ENCODE measurements around the gene ZRANB1.

The ZRANB1 gene

DNA sequence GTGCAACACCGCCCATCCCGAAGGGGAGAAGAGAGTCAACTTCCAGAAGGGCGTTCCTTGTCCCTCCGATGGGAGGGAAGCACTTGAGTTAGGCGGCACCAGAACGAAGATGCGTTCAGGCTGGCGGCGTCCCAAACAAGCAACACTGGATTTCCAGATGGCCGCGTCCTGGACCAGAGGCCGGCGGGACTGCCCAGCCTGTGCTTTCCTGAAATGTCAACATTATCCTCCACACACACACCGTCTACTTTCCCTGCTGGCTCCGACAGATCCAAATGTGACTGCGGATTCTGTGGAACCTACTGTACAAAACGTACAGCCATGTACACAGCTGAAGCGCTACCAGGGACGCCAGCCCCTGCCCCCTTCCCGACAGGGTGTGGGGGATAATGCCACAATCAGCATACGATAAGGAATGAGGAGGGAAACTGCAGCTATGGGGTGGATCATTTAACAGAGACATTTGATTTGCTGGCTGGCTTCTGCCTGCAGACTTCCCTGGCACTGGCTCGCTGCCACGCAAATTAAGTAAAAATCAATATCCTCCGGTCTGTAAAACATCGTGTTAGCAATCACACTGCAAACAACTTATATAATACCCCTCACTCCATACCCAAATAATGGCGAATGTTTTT, 82.1 kb downstream of the ZRANB1 start:
- DNase-seq: no peak

DNA sequence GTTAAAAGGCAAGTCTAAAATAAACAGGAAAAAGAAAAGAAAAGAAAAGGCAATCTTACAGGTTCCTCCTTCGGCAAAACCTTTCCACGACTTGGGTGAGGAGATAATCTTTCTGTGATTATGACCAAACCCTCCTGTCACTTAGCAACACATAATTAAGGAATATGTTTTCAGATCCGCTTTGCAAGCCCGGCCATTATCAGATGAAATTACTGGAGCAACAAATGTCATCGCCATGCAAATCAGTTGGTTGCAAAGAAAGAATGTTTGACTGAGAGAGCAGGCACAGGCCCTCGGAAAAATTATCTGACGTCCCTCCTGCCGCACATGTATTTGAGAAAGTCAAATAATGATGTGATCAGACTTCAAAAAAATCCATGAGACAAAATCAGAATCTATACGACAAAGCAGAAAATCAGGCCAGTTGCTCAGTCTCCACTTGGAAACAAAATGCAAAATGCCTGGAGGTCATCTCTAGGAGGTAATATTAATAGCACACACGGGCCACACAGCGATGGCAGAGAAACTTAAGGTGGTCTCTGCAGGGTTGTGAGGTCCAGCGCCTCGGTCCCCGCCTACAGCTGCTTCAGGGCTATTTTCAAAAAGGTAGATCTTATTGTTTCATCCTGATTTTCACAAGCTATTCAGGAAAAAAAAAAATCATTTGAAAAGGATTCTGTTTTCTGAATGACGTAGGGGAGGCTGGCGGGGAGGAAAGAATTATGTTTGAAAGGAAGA, 82.7 kb downstream of the ZRANB1 start:
- DNase-seq: no peak

DNA sequence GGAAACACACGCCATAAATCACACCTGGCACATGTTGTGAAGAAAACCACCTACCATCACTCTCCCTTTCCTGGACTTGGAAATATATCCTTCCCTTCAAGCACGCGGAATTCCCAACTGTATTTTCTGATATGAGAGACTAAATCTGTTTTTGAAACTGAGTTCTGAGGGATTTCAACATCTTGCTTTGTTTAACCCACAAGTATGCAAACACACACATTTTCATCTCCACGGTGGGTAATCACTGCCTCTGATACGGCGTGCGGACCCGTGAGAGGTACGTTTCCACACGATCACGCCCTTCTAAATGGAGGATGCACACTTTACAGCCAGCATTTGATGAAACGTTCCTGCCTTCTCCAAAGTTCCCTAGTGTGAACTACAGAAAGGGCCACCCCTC, 83.4 kb downstream of the ZRANB1 start:
- no peak for DNase-seq

DNA sequence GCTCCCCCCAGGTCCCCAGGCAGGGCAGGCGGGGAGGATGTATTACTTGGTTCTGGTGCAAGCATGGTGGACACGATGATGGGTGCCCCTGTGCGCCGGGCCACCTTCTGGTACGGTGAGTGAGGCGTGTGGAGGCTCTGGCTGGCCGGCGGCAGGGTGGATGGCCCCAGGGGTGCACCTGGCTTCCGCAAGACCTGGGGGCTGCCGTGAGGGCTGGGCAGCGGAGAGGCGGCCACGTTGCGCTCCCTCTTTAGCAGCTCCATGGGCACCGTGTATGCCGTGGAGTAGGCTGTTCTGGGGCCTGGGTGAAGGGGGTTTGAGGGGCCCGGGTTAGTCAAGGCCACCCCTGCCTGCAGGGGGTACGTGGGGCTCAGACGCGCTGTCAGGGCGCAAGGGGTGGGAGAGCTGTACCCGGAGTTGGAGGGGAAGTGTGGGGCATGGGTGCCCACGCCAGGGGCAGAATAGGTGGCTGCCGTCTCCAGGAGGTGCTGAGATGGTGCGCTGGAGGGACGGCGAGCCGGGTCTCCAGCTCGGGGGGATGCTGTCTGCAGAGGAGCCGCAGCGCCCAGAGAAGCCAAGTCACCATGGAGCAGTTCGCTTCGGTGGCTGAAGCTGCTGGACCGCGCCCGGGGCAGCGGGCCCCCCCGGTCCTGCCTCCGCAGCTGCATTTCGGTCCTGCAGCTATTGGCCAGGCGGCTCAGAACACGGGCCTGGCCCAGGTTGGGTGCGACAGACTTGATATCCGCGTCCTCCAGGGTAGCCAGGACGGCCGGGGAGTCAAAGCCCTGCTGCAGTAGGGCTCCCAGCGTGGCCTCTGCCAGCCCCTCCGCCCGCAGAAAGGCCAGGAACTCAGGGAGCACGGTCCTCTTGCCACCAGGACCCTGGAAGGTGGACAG, 84.4 kb downstream of the ZRANB1 start:
- no peak for DNase-seq

DNA sequence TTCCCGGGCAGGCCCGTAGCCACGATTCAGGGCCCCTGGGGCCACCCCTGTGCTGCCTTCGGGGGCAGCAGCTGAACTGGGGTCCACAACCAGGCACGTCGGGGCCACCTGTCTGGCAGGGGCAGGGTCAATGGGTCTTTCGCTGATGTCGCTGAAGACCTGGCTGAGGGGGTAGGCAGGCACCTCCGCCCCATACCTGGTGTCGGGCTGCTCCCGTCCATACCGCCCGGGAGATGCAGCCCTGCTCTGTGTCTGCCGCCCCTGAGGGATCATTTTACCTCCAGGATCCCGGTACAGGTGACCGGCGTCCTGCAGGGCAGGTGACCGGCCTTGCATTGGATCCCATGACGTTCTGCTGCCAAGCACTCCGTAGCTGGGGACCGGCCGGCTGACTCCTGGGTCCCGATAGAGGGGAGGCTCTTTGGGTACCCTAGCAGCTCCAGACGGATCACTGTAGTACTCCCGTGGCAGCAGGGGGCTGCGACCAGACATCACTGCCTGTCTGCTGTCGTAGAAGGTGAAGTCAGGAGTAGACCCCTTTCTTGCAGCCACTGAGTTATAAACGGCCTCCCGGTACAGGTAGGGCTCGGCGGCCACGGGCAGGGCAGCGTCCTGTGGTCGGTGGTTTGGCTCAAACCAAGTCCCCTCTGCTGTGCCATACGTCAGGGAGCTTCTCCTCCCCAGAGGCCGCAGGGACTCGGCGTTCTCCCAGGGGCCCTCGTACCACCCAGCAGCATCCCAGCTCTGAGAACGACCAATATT, 85.2 kb downstream of the ZRANB1 start:
- no peak for DNase-seq

DNA sequence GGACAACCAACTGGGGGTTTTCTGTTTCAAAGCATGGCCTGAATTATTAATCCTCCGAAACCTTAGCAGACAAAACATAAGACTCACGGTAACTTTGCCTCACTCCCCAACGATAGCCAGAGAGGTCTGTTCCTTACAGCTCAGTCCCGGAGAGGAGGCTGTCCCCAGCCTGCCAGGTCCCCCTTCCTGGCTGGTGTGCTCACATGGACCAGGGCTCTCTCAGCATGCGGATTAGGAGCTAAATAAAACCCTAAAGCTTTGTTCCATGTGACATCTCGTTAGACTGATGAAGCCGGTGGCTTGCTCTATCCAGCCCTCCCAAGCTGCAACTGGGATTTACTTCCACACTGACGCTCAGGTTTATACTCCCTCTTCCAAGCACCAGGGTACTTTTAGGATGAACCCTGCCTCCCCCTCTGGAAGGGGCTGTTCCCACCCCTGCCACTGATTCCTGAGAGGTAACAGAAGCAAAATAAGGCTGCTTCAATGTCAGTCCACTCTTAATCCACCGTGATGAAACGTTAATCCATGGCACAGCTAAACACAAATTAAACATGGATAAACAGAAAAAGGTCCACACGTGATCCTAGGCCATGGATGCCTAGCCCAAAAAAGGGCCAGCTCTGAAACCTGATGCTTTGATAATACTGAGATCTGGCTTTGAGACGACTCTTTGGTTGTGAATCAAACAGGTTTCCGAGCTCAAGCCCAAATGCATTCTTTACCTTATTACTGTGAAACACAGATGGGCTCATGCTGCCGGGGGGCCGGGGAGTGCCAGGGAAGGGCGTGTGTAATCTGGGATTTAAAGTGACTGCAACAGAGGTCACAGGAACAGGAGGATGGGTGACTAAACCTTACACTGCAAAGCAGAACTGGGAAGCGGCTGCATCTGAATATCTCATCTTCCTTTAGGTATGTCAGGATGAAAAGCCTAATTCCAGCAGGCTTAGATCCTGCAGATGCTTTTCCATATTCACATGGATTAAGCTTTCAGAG, 86.2 kb downstream of the ZRANB1 start:
- peak; percentile 5 for DNase-seq

DNA sequence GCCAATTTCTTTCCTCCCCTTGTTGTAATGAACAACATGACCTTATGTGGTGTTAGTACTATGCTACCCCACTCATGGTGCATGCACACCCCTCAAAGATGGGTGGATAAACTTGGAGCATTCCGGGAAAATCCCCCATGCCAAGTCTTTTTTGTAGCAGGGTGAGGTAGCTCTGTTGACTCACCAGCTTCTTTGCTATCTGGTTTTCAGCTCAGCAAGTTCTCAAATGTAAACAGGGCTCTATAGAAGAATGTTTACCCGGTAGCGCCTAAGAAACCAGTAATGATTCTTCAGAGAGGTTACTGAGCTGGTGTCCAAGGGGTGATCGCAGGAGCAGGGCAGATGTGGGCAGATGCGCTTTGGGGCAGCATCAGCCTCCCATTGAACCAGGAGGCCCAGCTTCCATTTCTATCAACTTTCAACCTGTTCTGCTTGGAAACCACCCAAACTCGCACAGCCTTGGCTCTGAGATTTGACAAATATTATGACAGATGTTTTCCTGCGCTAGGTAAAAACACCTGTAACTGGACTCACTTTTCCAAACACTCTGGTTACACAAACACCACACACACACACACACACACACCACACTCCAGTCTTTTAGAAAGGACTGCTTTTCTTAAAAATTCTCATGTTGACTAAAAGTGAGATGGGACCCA, 87.8 kb downstream of the ZRANB1 start:
- DNase-seq: no peak

DNA sequence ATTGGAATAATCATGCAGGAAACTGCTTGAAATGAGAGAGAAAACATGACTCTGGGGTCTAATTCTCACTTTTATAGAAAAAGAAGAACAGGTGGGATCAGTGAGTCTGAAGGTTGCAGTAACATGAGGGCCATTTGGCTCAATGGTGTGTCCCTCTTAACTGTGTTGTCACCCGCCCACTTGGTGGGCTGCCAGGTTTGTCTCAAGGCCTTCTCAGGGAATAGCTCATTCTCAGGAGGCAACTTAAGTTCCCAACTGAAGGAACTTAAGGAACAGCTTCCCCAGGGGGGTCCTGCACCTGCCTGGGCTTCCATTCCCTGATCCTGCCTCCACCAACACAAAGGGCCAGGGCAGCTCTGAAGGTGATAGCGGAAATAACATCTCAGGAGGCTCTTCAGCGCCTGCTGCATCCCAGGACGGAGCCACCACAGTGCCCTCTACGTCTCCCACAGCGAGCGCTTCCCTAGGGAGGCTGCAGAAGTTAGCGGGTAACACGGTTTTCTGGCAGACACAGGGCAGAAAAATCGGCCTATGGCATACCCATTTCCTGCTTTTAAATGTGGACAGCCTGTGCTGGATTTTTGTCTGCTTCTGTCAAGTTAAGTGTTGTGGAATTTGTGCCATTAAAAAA, 88.8 kb downstream of the ZRANB1 start:
- DNase-seq: no peak

DNA sequence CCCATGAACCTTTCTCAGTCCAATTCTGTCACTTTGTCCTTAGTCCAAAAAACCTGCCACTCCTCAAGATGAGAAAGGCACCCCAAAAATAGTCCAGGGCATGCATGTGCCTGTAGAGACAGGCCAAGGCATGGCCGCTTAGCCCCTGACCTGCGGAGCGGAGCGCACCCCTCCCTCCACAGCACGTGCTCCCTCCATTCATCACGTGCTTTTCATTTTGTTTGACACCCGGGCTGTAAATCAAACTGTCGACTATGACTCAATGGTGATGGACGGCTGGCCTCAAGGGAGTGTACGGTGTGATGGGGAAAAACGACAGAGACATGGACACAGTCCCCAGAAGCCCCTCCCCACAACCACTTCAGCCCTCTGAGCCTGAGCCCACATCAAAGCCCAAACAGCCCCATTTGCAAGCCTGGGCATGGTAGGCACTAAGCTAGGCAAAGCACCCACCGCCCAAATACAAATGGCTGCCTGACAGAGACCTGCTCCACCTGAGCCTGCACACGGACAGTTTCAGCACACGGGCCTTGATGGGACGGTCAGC, 90.6 kb downstream of the ZRANB1 start:
- no peak for DNase-seq

DNA sequence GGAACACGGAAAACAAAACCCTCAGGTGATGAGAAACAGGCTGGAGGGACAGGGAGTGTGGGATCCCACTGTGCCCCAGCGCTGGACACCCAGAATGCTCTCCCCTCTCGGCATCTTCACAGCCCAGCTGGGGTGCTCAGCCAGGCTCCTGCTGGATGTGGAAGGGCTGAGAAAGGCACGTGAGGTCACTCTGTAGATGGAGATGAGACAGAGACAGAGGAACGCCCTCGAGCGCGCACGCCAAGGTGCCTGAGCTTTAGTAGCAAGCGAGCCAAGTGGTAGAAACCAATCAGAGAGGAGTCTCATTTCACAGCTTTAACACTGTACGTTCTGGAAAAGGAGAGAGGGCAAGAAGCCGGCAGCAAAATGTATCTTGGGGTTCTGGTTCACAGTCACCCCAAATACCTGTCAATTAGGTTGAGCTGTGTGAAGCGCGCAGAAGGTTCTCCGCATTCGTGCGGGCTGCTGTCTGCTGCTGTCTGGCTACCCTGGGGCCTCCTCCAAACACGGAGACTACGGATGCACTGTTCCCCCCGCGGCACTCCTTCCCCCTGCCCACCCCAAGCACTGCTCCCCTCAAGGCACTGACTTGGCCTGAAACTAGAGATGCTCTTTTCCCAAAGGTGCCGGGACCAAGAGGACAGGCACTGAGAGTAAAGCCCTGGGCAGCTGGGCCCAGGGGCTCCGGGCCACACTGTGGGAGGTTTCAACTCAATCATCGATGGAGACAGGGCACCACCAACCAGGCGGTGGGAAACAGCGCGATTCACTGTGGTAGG, 91.4 kb downstream of the ZRANB1 start:
- no peak for DNase-seq

DNA sequence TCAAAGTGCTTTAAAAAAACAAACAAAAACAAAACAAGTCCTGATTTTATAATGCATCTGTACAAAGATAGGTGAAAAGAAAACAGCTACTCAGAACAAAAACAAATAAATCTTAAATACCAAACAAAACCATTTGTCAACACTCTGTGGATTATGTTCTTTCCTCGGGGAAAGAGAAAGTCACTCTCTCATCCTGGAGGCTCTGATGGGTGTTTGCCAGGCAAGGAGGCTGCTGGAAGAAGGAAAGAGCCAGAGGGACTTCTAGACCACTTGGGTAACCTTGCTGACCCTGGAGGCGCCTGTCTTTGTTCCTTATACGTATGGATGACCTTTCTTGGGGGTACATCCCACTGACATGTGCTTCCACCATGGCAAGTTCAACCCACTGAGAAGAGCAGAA, 92.8 kb downstream of the ZRANB1 start:
- no peak for DNase-seq

DNA sequence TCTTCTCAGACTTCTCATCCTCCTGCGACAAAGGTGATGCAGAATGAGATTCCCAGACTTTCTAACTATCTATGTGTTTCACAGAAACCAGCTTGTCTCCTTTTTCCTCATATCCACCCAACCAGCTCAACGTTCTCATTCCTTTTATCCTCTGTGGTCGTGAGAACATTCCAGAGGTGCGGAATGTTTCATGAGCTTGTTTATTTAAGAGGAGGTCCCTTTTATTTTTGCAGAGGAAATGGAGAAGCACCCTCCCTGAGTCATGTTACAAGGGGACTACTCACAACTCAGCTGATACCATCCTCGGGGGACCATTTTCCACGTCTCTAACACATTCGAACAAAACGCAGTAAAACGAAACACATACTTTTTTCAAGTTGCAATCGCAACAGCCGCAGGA, 93.2 kb downstream of the ZRANB1 start:
- DNase-seq: peak; percentile 59

DNA sequence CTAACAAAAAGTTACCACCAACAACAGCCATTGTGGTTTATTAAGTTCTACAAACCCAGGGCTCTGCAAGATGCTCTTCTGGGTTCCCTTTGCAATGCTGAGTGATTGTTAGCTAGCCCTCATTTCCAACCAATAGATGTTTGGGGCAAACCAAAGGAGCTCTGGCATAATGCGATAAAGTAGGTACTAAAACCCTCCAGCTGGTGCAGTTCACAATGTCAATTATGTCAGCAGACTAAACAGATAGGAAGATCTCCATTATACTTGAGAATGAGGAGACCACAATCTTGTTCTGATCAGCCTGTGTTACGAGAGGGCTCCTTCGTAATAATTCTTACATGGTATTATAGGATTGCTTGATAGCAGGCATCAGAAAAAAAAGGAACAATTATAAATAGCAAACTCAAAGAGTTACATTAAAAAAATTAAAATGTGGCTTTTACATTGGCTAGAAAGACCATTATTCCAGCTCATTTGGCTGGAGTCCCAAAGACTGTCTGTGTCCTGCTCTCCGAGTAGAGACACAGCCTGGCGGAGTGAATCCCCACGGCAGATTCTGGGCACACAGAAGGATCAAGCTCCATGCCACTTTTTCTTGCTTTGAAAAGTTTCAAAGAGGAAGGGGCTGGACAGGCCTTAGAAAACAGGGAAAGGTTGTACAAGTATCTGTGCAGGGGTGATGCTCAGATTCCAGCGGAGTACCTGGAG, 93.8 kb downstream of the ZRANB1 start:
- no peak for DNase-seq

DNA sequence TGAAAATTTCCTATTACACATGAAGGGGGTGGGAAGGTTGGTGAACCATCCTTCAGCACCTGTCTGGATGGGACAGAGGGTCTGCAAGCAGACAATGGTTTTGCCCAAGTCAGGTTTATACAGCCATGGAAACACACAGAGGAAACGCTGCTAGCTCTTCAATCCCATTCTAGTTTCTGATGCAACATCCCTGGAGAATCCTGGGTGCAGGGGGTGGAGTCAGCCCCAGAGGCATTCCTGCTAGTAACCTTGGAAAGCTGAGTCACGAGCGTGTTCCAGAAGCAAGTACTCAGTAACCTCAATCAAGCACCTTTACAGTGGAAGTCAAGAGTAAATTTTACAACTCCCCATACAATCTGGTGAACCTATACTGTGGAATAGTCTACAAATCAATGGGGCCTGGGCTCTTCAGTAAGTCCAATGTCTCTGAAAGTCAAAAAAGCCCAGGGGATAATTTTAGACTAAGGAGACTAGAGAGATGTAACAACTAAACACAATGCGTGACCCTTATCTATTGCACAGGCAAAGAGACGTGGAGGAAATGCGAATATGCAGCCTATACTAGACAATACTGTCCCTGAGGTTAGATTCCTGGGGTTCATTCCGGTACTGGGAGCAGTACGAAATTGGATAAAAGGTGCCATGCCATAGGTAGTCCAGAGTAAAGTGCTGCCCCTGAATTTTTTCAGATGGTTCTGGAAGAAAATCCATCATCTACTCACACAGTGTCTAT, 95.4 kb downstream of the ZRANB1 start:
- DNase-seq: peak; percentile 49

Data from T1000 (cell line).